Cardiac muscle cell (in vitro differentiated cells and primary cell): Measurements from ENCODE around the gene ERBB4. TPM values are rescaled to one million over a fixed set of nuclear protein-coding genes. Genes with fewer than 3 reads are reported as not detected.

Experiments
- DNase-seq, 2 donors: peaks; one replicate each; pipeline versions ENCODE4 v3.0.0 to v3.0.0-alpha.2; 2010 to 2017; ENCODE audit warnings: low read depth in 1 of 2, low spot score in 1 of 2
- H3K27ac ChIP-seq: fragments of 200-600 bp; sonication (generic); 2 replicates; pipeline ENCODE4 v1.5.1; 2016
- H3K27me3 ChIP-seq: fragments of 200-600 bp; sonication (generic); 2 replicates; pipeline ENCODE4 v1.6.0; 2016; ENCODE audit warnings: control low read depth
- H3K36me3 ChIP-seq: fragments of 200-600 bp; sonication (generic); 2 replicates; pipeline ENCODE4 v1.5.1; 2016; ENCODE audit warnings: control low read depth
- H3K4me1 ChIP-seq: fragments of 200-600 bp; sonication (generic); 2 replicates; pipeline ENCODE4 v1.8.1; 2017; ENCODE audit warnings: low read depth, mild to moderate bottlenecking, mixed run types
- H3K4me3 ChIP-seq: fragments of 200-600 bp; sonication (generic); 2 replicates; pipeline ENCODE4 v1.5.1; 2016; ENCODE audit warnings: mild to moderate bottlenecking
- H3K9me3 ChIP-seq: fragments of 200-600 bp; sonication (generic); 2 replicates; pipeline ENCODE4 v1.5.1; 2017; ENCODE audit warnings: low read depth, mild to moderate bottlenecking, control low read depth
- polyA plus RNA-seq: library from polyadenylated mRNA; unstranded; fragments of >200 nt; fragmentation: Nextera tagmentation; extraction: Ambion mirVana; gene quantifications from 2 replicates; pipeline ENCODE4 v1.2.1, GENCODE V29; 2016
- total RNA-seq: library from RNA; depleted of rRNA; stranded (reverse); fragments of >200 nt; gene quantifications from 2 replicates; pipeline ENCODE4 v1.2.3, GENCODE V29; 2016
- TF ChIP-seq, protein P1 (sequence below): IDR thresholded peaks from 2 replicates; pipeline ENCODE4 v1.5.1; 2012; ENCODE audit warnings: low read depth, mild to moderate bottlenecking, low read length

Gene ERBB4
- total and polyA plus RNA-seq, 2 experiments from 2014 or later = 38.1 to 42.1 TPM

DNA sequence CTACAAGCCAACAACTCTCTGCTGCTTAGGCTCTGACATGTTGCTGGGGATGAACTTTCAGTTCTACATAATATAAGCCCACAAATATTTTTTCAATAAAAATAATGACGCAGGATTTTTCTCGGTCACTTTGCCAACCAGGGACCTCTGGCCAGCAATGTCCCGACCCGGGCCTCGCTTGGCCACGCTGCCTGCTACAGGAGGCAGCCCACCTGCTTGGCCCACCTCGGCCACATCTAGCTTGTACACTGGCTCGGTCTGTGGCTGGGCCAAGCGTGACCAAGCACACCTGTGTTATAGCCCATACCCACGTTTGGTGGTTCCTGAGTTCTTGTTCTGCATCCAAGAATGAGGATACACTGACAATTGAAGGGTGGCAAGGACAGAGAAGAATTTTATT is 1208.7 kb downstream of the ERBB4 start:
- Histone ChIP-seq H3K9me3 (no peaks in the 10 kb centered on the region), H3K4me1 (no peaks in the 10 kb centered on the region), H3K27me3 (no peaks in the 10 kb centered on the region), H3K36me3 (no peaks in the 10 kb centered on the region), H3K27ac (no peak overlapping the region), H3K4me3 (no peak overlapping the region)
- TF ChIP-seq, protein P1, sequence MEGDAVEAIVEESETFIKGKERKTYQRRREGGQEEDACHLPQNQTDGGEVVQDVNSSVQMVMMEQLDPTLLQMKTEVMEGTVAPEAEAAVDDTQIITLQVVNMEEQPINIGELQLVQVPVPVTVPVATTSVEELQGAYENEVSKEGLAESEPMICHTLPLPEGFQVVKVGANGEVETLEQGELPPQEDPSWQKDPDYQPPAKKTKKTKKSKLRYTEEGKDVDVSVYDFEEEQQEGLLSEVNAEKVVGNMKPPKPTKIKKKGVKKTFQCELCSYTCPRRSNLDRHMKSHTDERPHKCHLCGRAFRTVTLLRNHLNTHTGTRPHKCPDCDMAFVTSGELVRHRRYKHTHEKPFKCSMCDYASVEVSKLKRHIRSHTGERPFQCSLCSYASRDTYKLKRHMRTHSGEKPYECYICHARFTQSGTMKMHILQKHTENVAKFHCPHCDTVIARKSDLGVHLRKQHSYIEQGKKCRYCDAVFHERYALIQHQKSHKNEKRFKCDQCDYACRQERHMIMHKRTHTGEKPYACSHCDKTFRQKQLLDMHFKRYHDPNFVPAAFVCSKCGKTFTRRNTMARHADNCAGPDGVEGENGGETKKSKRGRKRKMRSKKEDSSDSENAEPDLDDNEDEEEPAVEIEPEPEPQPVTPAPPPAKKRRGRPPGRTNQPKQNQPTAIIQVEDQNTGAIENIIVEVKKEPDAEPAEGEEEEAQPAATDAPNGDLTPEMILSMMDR = no peak
- DNase-seq = no peak

DNA sequence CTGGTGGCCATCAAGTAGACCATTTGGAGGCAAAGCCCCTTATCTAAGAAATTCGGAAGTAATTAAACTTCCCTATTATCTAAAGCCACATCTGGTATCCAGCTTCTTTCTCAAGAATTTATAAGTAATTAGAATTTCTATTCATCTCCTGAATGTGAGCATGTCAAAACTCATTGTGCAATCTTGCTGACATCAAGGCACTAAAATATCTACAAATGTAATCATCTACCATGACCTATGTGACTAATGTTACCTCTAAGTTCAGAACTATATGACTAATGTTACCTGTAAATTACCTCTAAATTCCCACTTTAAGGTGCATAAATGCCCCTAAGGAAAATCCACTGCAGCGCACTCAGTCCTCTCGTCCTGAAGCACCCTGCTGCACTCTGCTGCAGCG is 1209.2 kb downstream of the ERBB4 start:
- Histone ChIP-seq H3K27me3 (no peaks in the 10 kb centered on the region), H3K4me3 (no peak overlapping the region), H3K36me3 (no peaks in the 10 kb centered on the region), H3K4me1 (no peaks in the 10 kb centered on the region), H3K27ac (no peak overlapping the region), H3K9me3 (no peaks in the 10 kb centered on the region)
- TF ChIP-seq, protein P1 = no peak
- DNase-seq = no peak

DNA sequence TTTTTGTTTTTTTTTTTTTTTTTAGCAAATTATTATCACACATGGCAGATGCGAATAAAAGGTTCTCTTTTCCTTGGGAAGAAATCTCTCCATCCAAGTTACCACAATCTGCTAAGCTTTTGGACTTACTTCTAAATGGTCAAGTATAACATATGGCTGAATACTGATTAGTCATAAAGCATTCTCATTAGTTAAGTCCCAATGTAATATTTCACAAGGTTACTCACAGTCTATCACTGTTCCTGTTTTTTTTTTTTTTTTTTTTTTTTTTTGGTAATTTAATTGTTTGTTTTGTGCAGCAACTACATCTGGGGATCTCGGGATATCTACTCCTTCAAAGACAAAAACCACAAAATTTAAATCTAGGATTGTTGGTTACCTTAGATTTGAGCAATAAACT is 1210.5 kb downstream of the ERBB4 start:
- Histone ChIP-seq H3K36me3 (no peaks in the 10 kb centered on the region), H3K9me3 (no peaks in the 10 kb centered on the region), H3K4me3 (no peak overlapping the region), H3K27me3 (no peaks in the 10 kb centered on the region), H3K4me1 (no peaks in the 10 kb centered on the region), H3K27ac (no peak overlapping the region)
- TF ChIP-seq, protein P1 = no peak
- DNase-seq = no peak
